ENCODE results near the gene ARL14.

GRCh38 chr3:160691962-160692361 lies 15.0 kb downstream of the ARL14 start:
- TF ChIP-seq EZH2 (IDR thresholded peaks at IDR 0.05; ENCODE audit: borderline replicate concordance, low read length) (no peak), CTCF (conservative IDR thresholded peaks at IDR 0.05 in 1 of 2, IDR thresholded peaks at IDR 0.05 in 1 of 2; ENCODE audit: extremely low read depth in 1 of 2, insufficient read depth in 1 of 2, low read depth in 1 of 2, low read length in 2 of 2) (no peak)
